Left renal pelvis (tissue), 4 donors: ENCODE results near the gene ARRDC4. TPM values are rescaled to one million over a fixed set of nuclear protein-coding genes. Genes with fewer than 3 reads are reported as not detected.

Experiments
- DNase-seq, 4 donors: peaks; one replicate each; pipeline ENCODE4 v3.0.0-alpha.2; 2013; ENCODE audit warnings: low read depth in 4 of 4, low spot score in 3 of 4
- polyA plus RNA-seq, 4 donors: library from polyadenylated mRNA; unstranded; fragments of 120-200 nt; gene quantifications; one replicate each; pipeline ENCODE4 v1.2.1, GENCODE V29; 2013; ENCODE audit not compliant: insufficient read length in 4 of 4

ARRDC4 gene
- 10 to 100 TPM; 25.9 to 40.6 (median 32.0) TPM for polyA plus RNA-seq

GRCh38 chr15:97960364-97961066, at the start of gene ARRDC4:
ARRDC4 (plus strand) TSS chr15:97960703; CDS start chr15:97960862, 159 bp downstream.
- DNase-seq, result peak; percentile 99

GRCh38 chr15:97914711-97915110, 45.8 kb upstream of the ARRDC4 start:
- no peak for DNase-seq

GRCh38 chr15:97915261-97915660, 45.2 kb upstream of the ARRDC4 start:
- DNase-seq, result no peak

- no peak for DNase-seq
Measured at GRCh38 chr15:97921296-97921865, 39.1 kb upstream of the ARRDC4 start.

- no peak for DNase-seq
Measured at GRCh38 chr15:97929456-97930229, 30.9 kb upstream of the ARRDC4 start.

GRCh38 chr15:97930230-97930629, 30.3 kb upstream of the ARRDC4 start:
- DNase-seq, result no peak

GRCh38 chr15:97931314-97931713, 29.2 kb upstream of the ARRDC4 start:
- no peak for DNase-seq

- DNase-seq, result no peak
Measured at GRCh38 chr15:97933589-97933988, 26.9 kb upstream of the ARRDC4 start.

- DNase-seq, result no peak
Measured at GRCh38 chr15:97940993-97941392, 19.5 kb upstream of the ARRDC4 start.

- DNase-seq, result no peak
Measured at GRCh38 chr15:97941572-97941971, 18.9 kb upstream of the ARRDC4 start.

GRCh38 chr15:97944724-97945123, 15.8 kb upstream of the ARRDC4 start:
- DNase-seq, result no peak

- no peak for DNase-seq
Measured at GRCh38 chr15:97947465-97948260, 12.8 kb upstream of the ARRDC4 start.

GRCh38 chr15:97953254-97953653, 7.2 kb upstream of the ARRDC4 start:
- no peak for DNase-seq

GRCh38 chr15:97953748-97954147, 6.8 kb upstream of the ARRDC4 start:
- DNase-seq, result no peak

- no peak for DNase-seq
Measured at GRCh38 chr15:97955035-97955434, 5.5 kb upstream of the ARRDC4 start.

- no peak for DNase-seq
Measured at GRCh38 chr15:97955529-97955928, 5.0 kb upstream of the ARRDC4 start.

- no peak for DNase-seq
Measured at GRCh38 chr15:97959724-97960363, 659 bp upstream of the ARRDC4 start.

GRCh38 chr15:97961067-97961954, 808 bp downstream of the ARRDC4 start:
- no peak for DNase-seq

GRCh38 chr15:97962263-97962662, 1.8 kb downstream of the ARRDC4 start:
- no peak for DNase-seq
